Panc1 (cell line): ENCODE results near the gene CC2D1B.

Experiments
- POLR2AphosphoS5 ChIP-seq: IDR thresholded peaks from 2 replicates; pipeline ENCODE4 v1.6.1; 2012; ENCODE audit warnings: mild to moderate bottlenecking, low read depth, low read length, moderate library complexity
- SIN3A ChIP-seq: IDR thresholded peaks from 2 replicates; pipeline ENCODE4 v1.6.1; 2012; ENCODE audit warnings: low read depth, mild to moderate bottlenecking, low read length, moderate library complexity, borderline replicate concordance; ENCODE audit not compliant: insufficient read depth
- TCF7L2 ChIP-seq: IDR thresholded peaks from 2 replicates; pipeline ENCODE4 v1.6.1; 2011; ENCODE audit warnings: mild to moderate bottlenecking, low read depth, low read length, inconsistent platforms
- TF ChIP-seq, protein P1 (sequence below): fragments of 450-650 bp; IDR thresholded peaks from 2 replicates; pipeline ENCODE4 v1.5.1; 2017; ENCODE audit warnings: mild to moderate bottlenecking
- TF ChIP-seq, protein P2 (sequence below), 2 experiments: IDR thresholded peaks; 2 replicates each; pipeline ENCODE4 v1.6.1; 2011 to 2012; ENCODE audit warnings: low read depth in 2 of 2, control low read depth in 1 of 2, low read length in 1 of 2, mild to moderate bottlenecking in 1 of 2, moderate library complexity in 1 of 2; ENCODE audit not compliant: insufficient read depth in 1 of 2

DNA sequence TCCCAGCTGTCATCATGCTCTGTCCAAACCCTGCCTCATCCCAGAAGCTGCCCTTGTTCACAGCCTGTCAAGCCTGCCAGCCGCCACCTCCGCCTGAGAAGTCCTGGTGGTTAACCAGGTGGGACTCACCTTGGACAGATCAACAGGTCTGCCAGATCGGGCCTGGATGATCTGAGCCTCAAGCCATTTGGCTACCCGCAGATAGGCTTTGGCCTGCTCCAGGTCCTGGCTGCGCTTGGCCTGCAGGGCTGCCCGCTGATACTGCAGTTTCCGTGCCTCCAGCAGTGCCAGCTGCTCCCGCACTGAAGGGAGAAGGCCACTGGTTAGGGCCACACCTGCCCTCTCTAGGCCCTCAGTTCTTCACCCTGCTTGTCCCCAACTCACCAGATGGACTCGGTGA, 8.6 kb downstream of the CC2D1B start:
- TF ChIP-seq, protein P1, sequence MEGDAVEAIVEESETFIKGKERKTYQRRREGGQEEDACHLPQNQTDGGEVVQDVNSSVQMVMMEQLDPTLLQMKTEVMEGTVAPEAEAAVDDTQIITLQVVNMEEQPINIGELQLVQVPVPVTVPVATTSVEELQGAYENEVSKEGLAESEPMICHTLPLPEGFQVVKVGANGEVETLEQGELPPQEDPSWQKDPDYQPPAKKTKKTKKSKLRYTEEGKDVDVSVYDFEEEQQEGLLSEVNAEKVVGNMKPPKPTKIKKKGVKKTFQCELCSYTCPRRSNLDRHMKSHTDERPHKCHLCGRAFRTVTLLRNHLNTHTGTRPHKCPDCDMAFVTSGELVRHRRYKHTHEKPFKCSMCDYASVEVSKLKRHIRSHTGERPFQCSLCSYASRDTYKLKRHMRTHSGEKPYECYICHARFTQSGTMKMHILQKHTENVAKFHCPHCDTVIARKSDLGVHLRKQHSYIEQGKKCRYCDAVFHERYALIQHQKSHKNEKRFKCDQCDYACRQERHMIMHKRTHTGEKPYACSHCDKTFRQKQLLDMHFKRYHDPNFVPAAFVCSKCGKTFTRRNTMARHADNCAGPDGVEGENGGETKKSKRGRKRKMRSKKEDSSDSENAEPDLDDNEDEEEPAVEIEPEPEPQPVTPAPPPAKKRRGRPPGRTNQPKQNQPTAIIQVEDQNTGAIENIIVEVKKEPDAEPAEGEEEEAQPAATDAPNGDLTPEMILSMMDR, result no peak
- TF ChIP-seq, protein P2, sequence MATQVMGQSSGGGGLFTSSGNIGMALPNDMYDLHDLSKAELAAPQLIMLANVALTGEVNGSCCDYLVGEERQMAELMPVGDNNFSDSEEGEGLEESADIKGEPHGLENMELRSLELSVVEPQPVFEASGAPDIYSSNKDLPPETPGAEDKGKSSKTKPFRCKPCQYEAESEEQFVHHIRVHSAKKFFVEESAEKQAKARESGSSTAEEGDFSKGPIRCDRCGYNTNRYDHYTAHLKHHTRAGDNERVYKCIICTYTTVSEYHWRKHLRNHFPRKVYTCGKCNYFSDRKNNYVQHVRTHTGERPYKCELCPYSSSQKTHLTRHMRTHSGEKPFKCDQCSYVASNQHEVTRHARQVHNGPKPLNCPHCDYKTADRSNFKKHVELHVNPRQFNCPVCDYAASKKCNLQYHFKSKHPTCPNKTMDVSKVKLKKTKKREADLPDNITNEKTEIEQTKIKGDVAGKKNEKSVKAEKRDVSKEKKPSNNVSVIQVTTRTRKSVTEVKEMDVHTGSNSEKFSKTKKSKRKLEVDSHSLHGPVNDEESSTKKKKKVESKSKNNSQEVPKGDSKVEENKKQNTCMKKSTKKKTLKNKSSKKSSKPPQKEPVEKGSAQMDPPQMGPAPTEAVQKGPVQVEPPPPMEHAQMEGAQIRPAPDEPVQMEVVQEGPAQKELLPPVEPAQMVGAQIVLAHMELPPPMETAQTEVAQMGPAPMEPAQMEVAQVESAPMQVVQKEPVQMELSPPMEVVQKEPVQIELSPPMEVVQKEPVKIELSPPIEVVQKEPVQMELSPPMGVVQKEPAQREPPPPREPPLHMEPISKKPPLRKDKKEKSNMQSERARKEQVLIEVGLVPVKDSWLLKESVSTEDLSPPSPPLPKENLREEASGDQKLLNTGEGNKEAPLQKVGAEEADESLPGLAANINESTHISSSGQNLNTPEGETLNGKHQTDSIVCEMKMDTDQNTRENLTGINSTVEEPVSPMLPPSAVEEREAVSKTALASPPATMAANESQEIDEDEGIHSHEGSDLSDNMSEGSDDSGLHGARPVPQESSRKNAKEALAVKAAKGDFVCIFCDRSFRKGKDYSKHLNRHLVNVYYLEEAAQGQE (IDR thresholded peaks at IDR 0.05; ENCODE audit: insufficient read depth in 1 of 2, low read depth in 2 of 2, low read length in 1 of 2), result no peak
- no peak for TF ChIP-seq POLR2AphosphoS5
- TF ChIP-seq TCF7L2, result no peak
- no peak for TF ChIP-seq SIN3A
